K562 (cell line): ENCODE measurements around the gene ARL8A. TPM values are rescaled to one million over a fixed set of nuclear protein-coding genes. Genes with fewer than 3 reads are reported as not detected.

ENCODE experiments used
- HDAC2 ChIP-seq: fragments of 450-650 bp; IDR thresholded peaks from 2 replicates; pipeline ENCODE4 v1.6.1; 2016; ENCODE audit warnings: mild to moderate bottlenecking
- KDM2B ChIP-seq: fragments of 250-450 bp; sonication (Bioruptor Pico); IDR thresholded peaks from 2 replicates; pipeline ENCODE4 v1.8.0; 2021; ENCODE audit warnings: mild to moderate bottlenecking, moderate library complexity
- KLF6 ChIP-seq: fragments of 250-450 bp; sonication (Bioruptor Pico); IDR thresholded peaks from 2 replicates; pipeline ENCODE4 v1.4.0; 2020; ENCODE audit warnings: mild to moderate bottlenecking, moderate library complexity, borderline replicate concordance
- NFRKB ChIP-seq: fragments of 450-650 bp; IDR thresholded peaks from 2 replicates; pipeline ENCODE4 v1.6.1; 2016; ENCODE audit warnings: low read depth
- SLC30A9 ChIP-seq: fragments of 250-450 bp; sonication (Bioruptor Pico); IDR thresholded peaks from 2 replicates; pipeline ENCODE4 v1.8.0; 2022; ENCODE audit warnings: mild to moderate bottlenecking, moderate library complexity
- SMARCA4 ChIP-seq: fragments of 450-650 bp; IDR thresholded peaks from 2 replicates; pipeline ENCODE4 v1.6.1; 2016
- SMARCB1 ChIP-seq: IDR thresholded peaks from 2 replicates; pipeline ENCODE4 v1.6.1; 2011; ENCODE audit warnings: improper control_type of control experiment, low read depth; ENCODE audit not compliant: insufficient read length
- TOE1 ChIP-seq, 2 experiments: fragments of 450-650 bp in 1 of 2; sonication (generic) in 1 of 2; formaldehyde crosslinking in 1 of 2; IDR thresholded peaks; 2 replicates each; pipeline versions ENCODE4 v1.7.1 to v1.8.0; 2016 to 2022; ENCODE audit warnings: borderline replicate concordance in 2 of 2, mild to moderate bottlenecking in 2 of 2, antibody characterized with exemption in 1 of 2, inconsistent platforms in 1 of 2, low read depth in 1 of 2, missing genetic modification reagents in 1 of 2, moderate library complexity in 1 of 2
- ZNF785 ChIP-seq: fragments of 250-450 bp; sonication (Bioruptor Pico); IDR thresholded peaks from 2 replicates; pipeline ENCODE4 v1.4.0; 2020; ENCODE audit warnings: mild to moderate bottlenecking
- polyA plus RNA-seq, 8 experiments: library from polyadenylated mRNA; depleted of rRNA in 4 of 8; stranded (reverse) in 5 of 8; unstranded in 3 of 8; fragments of >200 nt; fragmentation: Nextera tagmentation in 2 of 8; fragmentation: Illumina TruSeq in 1 of 8; extraction: Ambion mirVana in 2 of 8; extraction: Trizol in 1 of 8; gene quantifications; 2 replicates each; pipeline versions ENCODE4 v1.2.1 to v1.2.3, GENCODE V29; 2011 to 2014; ENCODE audit warnings: inconsistent platforms in 1 of 8, missing spikeins in 1 of 8
- total RNA-seq, 7 experiments: library from RNA; depleted of rRNA in 6 of 7; stranded (reverse); fragments of >200 nt in 6 of 7; fragmentation: Illumina TruSeq in 2 of 7; extraction: Trizol in 2 of 7; gene quantifications; 2 replicates each; pipeline versions ENCODE4 v1.2.1 to v1.2.3, GENCODE V29; 2011 to 2021; ENCODE audit warnings: low replicate concordance in 1 of 7
- TF ChIP-seq, protein P1 (sequence below): fragments of 450-650 bp; IDR thresholded peaks from 2 replicates; pipeline ENCODE4 v1.7.1; 2018; ENCODE audit warnings: mild to moderate bottlenecking, low read depth; ENCODE audit not compliant: partially characterized antibody
- TF ChIP-seq, protein P2 (sequence below): fragments of 450-650 bp; formaldehyde crosslinking; IDR thresholded peaks from 2 replicates; pipeline ENCODE4 v1.4.0; 2022; ENCODE audit warnings: missing genetic modification characterization
- TF ChIP-seq, protein P3 (sequence below), 2 experiments: fragments of 450-650 bp; IDR thresholded peaks; 2 replicates each; pipeline ENCODE4 v1.6.1; 2016; ENCODE audit warnings: mild to moderate bottlenecking in 2 of 2, borderline replicate concordance in 1 of 2, low read depth in 1 of 2, moderate library complexity in 1 of 2

Gene ARL8A
- total and polyA plus RNA-seq, 9 of the 15 experiments (the other 6 are each of a cell fraction or from before 2014, with no cell fraction given), result 0.17 to 27.3 (median 15.6) TPM

DNA sequence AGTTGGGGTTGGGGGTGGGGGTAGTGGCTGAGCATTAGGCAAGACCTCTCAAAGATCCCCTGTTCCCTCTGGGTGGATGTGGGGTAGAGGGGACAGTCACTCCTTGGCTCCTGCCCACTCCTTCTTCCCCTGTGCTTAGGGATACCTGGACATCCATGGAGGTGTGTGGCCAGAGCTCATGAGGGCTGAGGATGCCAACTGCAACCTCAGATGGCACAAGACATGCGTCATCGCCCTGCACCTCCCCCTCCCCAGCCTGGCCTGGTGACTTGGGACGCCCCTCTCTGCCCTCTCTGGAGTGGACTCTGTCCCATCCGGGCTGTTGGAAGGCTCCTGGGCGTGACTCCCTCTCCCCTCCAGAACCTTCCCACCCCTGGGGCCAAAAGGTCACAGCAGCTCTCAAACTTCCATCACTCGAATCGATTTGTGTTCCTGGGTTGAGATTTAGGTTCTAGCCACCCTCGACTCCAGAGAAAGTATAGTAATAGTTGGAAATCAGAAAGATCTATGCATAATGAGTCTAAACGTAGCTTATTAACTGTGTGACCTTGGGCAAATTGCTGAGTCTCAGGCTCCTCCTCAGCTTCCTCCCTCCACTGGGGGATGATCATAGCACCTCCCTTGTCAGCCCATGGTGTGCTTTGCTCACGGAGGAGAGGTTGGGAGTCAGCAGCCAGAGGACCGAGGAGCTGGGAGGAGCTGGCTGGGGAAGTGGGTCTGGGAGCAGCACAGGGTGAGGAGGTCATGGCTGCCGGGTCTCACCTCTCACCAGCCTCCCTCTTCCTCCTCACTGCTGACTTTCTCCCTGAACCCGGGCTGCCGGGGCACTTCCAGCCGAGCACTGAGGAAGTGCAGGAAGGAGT, 18.1 kb upstream of the ARL8A start (continued):
- TF ChIP-seq, protein P1, sequence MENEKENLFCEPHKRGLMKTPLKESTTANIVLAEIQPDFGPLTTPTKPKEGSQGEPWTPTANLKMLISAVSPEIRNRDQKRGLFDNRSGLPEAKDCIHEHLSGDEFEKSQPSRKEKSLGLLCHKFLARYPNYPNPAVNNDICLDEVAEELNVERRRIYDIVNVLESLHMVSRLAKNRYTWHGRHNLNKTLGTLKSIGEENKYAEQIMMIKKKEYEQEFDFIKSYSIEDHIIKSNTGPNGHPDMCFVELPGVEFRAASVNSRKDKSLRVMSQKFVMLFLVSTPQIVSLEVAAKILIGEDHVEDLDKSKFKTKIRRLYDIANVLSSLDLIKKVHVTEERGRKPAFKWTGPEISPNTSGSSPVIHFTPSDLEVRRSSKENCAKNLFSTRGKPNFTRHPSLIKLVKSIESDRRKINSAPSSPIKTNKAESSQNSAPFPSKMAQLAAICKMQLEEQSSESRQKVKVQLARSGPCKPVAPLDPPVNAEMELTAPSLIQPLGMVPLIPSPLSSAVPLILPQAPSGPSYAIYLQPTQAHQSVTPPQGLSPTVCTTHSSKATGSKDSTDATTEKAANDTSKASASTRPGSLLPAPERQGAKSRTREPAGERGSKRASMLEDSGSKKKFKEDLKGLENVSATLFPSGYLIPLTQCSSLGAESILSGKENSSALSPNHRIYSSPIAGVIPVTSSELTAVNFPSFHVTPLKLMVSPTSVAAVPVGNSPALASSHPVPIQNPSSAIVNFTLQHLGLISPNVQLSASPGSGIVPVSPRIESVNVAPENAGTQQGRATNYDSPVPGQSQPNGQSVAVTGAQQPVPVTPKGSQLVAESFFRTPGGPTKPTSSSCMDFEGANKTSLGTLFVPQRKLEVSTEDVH, result no peak
- TF ChIP-seq ZNF785 (CRISPR knock-in tag) (no peak), TOE1 (IDR thresholded peaks at IDR 0.05; ENCODE audit: borderline replicate concordance) (peak; percentile 16; the same call in 1 of the 2 replicates), TOE1 (CRISPR knock-in tag; IDR thresholded peaks at IDR 0.05; ENCODE audit: borderline replicate concordance, low read depth) (no peak), SMARCB1 (no peak), SMARCA4 (peak; percentile 19), HDAC2 (peak; percentile 54; the same call in 1 of the 2 replicates), NFRKB (no peak; the same call in 1 of the 2 replicates), SLC30A9 (CRISPR knock-in tag) (no peak), KDM2B (CRISPR knock-in tag) (no peak), KLF6 (CRISPR knock-in tag) (0 out of 2 replicates have a peak, but pooled peaks have one; percentile 27)
- TF ChIP-seq, protein P2, sequence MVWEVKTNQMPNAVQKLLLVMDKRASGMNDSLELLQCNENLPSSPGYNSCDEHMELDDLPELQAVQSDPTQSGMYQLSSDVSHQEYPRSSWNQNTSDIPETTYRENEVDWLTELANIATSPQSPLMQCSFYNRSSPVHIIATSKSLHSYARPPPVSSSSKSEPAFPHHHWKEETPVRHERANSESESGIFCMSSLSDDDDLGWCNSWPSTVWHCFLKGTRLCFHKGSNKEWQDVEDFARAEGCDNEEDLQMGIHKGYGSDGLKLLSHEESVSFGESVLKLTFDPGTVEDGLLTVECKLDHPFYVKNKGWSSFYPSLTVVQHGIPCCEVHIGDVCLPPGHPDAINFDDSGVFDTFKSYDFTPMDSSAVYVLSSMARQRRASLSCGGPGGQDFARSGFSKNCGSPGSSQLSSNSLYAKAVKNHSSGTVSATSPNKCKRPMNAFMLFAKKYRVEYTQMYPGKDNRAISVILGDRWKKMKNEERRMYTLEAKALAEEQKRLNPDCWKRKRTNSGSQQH (CRISPR knock-in tag), result 0 out of 2 replicates have a peak, but pooled peaks have one; percentile 48
- TF ChIP-seq, protein P3, sequence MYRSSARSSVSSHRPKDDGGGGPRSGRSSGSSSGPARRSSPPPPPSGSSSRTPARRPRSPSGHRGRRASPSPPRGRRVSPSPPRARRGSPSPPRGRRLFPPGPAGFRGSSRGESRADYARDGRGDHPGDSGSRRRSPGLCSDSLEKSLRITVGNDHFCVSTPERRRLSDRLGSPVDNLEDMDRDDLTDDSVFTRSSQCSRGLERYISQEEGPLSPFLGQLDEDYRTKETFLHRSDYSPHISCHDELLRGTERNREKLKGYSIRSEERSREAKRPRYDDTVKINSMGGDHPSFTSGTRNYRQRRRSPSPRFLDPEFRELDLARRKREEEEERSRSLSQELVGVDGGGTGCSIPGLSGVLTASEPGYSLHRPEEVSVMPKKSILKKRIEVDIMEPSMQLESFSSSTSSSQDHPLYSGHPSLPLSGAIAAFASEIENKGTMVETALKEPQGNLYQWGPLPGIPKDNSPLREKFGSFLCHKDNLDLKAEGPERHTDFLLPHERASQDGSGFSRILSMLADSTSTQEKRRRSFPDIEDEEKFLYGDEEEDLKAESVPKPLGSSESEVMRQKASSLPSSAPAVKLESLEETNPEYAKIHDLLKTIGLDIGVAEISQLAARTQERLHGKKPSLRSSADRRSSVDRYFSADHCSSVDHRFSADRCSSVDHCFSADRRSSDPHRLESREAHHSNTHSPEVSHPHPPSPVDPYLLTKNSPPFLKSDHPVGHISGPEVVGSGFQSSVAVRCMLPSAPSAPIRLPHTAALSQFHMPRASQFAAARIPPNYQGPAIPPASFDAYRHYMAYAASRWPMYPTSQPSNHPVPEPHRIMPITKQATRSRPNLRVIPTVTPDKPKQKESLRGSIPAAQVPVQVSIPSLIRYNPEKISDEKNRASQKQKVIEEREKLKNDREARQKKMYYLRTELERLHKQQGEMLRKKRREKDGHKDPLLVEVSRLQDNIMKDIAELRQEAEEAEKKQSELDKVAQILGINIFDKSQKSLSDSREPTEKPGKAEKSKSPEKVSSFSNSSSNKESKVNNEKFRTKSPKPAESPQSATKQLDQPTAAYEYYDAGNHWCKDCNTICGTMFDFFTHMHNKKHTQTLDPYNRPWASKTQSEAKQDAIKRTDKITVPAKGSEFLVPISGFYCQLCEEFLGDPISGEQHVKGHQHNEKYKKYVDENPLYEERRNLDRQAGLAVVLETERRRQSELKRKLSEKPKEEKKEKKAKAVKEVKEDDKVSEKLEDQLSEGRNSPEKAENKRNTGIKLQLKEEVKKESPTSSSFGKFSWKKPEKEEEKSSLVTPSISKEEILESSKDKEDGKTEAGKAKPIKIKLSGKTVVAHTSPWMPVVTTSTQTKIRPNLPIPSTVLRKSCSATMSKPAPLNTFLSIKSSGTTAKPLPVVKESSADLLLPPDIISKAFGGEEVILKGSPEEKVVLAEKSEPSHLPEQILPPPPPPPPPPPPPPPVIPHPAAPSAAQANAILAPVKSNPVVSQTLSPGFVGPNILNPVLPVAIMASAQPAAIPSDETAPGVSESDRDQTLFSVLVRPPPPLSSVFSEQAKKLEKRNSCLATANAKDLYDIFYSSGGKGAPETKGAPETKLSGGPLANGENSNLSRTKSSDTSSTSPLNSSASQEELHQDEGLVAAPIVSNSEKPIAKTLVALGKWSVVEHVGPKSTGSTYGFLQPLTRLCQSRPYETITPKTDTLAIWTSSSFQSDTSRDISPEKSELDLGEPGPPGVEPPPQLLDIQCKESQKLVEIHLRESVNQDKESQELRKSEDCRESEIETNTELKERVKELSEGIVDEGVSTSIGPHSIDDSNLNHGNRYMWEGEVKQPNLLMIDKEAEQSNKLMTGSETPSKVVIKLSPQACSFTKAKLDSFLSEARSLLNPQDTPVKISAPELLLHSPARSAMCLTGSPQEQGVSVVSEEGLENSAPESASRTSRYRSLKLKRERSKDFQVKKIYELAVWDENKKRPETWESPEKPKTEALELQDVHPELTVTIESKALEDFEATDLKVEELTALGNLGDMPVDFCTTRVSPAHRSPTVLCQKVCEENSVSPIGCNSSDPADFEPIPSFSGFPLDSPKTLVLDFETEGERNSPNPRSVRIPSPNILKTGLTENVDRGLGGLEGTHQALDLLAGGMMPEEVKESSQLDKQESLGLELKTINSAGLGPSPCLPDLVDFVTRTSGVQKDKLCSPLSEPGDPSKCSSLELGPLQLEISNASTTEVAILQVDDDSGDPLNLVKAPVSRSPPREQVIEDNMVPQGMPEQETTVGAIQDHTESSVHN (IDR thresholded peaks at IDR 0.05; ENCODE audit: borderline replicate concordance in 1 of 2, low read depth in 1 of 2), result no peak
